GM18867 (cell line): Measurements from ENCODE around the gene ELMO1.
"Not testable (repeated sequence)": the region's sequence is repeated elsewhere in the genome, so short reads cannot be mapped to it uniquely, and the experiment has no call there.

Source experiments
- ATAC-seq: cut with Tn5 transposase; IDR thresholded peaks from one replicate; pipeline ENCODE4 v1.9.1; 2021; ENCODE audit warnings: mild to moderate bottlenecking, moderate library complexity; ENCODE audit not compliant: unreplicated experiment

ELMO1 gene

DNA sequence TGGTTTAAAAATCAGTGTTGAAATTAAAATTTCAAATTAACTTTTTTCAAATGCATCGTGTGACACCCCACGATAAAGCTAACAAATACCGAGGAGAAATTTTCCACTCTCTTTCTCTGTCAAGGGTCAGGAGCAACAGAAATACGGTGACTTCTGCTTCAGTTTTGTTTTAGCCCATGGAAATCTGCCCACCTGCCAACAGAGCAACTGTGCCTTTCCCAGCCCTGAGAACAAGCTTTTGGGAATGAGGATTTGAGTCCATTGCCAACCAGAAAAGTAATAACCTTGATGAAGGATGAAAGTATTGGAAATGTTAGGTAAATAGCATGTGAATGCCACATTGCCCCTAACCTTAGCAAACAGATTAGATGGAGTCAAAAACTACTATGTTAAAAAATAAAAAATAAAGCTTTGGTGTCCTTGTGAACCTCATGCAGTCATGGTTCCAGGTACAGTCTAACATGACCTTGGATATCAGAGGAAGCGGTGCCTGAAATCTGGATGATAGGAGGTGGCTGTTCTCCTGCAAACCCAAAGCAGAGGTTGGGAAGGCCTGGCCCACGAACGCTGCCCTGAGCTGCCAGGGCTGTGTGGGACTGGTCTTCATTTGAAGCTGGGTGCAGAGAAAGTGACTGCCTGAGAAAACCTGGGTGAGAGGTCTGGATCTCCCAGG is 296.8 kb downstream of the ELMO1 start:
- ATAC-seq: no peak

DNA sequence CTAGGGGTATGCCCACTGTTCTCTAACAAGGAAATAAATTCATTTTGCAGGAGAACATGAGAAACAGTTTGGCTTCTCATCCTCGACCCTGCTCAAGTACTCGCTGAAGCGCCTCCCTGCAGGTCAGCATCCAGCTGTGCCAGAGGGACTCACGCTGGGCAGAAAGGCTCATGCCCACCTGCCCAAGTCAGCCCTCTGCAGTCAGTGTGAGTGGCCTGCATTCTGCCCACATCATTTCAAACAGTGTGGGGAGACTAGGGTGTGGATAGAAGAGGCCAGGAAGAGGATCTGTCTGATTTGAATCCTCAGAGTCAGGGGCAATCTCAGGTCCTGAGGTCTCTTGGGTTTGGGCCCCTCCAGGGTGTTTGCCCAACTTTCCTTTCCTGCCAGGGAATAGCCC is 297.8 kb downstream of the ELMO1 start:
- no peak for ATAC-seq

DNA sequence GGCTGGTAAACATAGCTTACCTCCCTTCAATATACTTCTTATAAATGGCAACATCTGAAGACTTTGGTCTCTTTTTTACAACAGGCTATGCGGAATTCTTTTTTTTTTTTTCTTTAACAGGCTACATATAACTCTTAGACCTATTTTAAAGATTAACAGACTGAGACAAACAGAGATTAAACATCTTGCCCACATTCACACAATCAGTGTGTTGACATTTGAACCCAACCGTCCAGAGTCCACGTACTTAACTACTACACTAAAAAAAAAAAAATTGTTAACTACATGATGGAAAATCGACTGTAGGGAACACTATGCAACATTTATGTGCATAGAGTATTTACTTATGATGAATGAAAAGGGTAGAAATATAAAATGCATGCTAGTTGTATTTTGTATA is 298.5 kb downstream of the ELMO1 start:
- no peak for ATAC-seq

DNA sequence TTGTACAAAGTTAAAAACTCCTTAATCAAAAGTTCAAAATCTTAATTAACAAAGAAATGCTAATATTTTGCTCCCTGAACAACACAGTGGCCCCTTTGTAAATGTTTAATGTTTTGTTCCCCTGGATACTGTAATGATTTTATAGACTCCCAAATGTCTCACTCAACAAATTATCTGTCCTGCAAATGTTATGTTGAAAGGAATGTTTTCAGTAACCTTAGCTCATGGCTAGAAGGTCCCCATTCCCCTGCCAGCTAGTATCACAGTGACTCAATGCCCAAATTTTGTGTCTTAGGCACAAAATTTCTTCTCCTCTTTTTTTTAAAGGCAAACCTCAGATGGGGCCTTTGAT is 298.9 kb downstream of the ELMO1 start:
- ATAC-seq: no peak

DNA sequence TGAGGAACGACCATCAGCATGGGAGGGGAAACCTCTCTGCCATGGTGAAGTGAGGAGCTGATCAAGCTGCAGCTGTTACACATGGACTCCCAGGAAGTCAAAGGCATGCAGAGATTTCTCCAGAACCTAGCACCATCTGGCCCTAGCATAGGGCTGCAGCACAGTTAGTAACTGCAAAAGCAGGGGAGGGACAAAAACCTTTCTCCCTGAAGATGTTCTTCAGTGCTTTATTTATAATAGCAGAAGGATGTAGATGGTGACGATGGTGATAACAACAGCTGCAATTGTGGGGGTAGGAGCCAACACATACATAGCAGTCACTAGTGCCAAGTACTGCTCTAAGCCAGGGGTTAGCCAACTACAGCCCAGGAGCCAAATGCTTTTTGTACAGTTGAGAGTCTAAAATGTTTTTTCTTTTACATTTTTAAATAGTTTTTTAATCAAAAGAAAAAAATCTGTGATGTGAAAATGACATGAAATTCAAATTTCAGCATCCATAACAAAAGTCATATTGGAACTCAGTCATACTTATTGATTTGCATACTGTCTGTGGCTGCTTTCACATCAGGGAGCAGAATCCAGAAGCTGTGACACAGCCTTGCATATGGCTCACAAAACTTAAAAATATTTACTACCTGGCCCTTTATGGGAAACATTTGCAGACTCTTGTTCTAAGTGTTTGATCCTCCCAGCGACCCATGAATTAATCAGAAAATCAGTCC is 299.5 kb downstream of the ELMO1 start:
- ATAC-seq: peak; percentile 73

DNA sequence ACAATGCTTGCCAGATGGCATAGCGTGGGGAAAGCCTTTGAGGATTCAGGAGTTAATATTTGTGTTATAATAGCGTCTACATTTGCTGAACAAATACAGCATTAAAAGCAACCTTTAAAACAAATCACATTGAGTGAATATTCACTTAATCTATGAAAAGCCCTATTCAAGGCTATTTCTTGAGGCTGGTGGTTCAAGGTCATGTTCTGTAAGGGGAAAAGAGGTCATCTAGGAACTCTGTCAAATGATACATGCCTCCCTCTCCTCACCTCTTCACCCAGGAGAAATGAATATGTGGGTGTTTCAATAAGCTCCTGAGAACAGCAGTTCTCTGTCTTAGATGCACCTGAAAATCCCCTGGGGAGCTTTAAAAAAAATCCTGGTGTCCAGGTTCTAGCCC is 303.0 kb downstream of the ELMO1 start:
- no peak for ATAC-seq

DNA sequence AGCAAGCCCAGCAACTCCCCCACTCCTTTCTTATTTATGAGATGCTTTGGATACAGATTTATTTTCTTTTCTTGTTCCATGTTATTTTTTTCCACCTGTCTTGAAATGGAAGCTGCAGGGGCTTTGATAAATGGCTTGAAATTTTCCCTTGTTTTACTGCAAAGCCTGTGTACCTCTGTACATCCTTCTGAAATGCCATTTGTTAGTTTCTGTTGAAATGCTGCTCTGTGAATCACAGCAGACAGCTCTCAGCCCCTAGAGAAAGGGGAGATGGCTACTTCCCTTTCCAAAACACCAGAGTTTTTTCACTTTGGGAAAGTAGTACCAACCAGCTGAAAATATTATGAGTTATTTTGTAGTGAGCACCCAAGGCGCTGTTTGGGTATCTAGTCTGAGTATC is 304.2 kb downstream of the ELMO1 start:
- no peak for ATAC-seq

DNA sequence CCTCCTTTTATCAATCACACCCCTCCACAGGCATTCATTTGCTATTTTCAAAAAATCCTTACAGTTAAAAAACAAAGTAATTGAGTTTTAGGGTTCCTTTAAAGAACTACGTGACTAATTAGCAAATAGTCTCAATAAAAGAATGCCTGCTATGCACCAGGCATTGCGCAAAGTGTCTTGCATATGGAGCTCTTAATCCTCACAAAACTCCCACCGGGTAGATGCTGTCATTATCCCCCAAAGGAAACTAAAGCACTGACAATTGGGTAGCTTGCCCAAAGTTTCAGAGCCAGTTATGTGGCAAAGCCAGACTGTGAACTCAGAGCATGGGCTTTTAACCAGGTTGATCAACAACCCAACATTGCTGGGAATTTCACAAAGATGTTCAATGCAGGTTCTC is 305.7 kb downstream of the ELMO1 start:
- ATAC-seq: no peak

DNA sequence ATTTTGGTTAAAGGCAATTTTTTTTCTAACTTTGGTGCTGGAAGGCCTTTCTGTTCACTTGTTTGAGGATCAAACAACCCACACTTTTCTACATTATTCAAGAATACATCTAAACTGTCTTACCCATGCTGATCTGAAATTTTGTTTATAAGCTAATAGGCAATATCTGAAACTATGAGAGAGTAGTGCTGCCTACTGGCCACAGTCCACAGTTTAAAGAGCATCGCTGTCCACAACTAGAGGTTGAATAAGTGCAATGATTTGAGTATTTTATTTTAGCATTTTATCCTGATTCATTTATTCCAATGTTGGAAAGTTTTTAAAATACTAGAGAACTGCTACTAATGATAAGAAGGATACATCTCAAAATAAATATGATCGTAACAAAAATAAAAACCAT is 306.9 kb downstream of the ELMO1 start:
- no peak for ATAC-seq

DNA sequence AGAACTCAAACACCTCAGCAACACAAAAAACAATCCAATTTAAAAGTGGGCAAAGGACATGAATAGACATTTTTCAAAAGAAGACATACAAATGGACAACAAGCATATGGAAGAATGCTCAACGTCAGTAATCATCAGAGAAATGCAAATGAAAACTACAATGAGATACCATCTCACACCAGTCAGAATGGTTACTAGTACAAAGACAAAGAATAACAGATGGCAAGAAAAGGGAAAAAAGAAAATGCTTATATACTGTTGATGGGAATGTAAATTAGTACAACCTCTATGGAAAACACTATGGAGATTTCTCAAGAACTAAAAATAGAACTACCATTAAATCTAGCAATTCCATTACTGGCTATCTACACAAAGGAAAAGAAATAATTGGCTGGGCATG is 314.8 kb downstream of the ELMO1 start:
- not testable (repeated sequence) for ATAC-seq

DNA sequence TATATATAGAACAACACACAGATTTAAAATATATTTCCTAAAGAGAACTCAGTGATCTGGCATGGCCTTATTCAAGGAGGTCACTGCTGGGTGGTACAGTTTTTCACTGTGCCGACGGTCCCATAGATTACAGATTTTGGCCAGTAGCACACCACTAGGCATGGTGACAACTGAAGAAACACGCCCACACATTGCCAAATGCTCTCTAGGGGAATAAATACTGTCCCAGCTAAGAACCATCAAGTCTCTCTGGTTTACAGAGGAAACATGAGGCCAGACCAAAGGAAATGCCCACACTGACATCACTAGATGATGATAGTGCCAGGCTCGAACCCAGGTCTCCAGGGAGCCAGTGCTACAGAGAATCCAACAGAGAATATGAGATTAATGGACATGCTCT is 316.8 kb downstream of the ELMO1 start:
- no peak for ATAC-seq

DNA sequence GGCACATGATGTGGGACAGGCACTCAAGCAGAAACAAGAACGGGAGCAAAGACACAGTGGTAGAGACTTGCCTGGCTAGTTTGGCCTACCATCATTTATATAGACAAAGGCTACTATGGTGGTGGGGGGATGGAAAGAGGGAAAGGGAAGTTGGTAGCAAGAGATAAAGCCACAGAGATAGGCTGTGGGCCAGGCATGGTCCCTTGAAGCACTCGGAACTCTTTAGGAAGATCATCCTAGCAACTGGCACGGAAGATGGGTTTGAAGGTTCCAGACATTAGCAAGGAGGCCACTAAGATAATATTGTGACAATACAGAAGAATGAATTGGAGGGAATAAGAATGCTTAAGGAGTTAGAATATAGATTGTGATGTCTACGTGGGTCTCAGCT is 319.6 kb downstream of the ELMO1 start:
- no peak for ATAC-seq

DNA sequence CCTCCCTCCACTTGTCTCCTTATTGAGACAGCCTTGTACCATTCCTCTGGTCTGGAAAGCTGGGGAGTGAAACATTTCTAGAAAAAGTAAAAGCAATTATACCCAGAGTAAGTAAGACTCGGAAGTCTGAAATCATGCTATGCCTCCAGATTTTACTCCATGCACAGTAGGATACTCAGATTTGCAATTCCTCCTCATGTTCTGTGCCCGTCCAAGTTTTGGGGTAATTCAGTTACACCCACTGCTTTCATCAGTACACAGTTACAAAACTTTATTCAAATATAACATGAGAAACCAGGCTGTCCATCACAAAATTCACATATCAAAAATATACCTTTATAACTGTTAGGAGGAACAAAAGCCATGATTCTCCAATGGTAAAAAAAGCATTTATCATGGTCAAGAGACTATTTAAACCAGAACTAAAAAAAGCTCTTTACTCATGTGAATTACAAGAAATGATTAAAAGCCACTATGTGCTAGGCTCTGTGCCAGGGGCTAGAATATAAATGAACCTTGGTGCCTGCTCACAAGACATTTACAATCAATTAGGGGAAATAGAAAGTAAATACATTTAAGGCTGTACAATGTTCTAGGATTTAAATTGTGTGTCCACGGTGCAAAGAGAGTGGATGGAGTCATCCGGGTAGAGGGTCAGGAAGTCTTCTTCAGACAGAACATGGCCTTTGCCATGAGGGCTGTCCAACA is 320.2 kb downstream of the ELMO1 start:
- no peak for ATAC-seq

DNA sequence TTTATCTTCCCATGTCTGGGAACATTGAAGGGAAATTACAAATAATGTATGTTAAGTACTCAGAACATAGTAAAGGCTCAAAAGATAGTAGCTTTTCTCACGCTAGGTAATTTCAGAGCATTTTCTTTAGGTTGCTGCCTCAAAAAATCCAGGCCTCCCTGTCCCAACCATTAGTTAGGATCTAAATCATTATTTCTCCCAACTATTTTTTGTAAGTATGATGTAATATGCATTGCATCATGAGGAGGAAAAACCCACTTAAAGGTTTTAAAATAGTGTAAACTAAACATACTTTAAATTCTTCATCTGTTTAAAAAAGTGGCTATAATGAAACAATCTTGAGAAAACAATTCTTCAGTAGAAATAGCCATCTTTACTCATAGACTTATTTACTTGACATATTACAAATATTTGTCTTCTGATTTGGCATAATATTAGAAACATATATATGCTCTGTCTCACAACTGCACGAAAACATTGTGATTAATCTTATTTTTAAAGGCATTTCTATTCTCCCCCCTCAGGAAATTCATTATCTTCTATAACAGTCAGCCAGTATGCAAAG is 329.3 kb downstream of the ELMO1 start:
- no peak for ATAC-seq

DNA sequence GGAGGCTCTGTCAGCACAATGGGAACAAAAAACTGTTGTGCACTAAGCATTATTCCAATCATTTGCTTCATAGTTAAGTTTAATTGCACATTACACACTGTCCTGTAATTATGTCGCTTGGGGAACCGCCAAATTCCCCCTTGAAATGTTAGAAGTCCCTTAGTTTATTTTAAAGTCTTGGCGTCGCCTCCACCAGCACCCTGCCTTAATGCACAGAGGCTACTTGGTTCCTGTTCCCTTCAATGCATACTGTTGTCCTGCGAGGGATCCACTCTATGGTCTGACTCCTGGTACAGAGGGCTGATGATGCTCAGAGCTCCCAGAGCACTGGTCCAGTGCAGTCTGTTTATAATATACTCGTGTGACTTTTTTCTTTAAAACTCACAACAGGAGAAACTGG is 330.7 kb downstream of the ELMO1 start:
- ATAC-seq: no peak

DNA sequence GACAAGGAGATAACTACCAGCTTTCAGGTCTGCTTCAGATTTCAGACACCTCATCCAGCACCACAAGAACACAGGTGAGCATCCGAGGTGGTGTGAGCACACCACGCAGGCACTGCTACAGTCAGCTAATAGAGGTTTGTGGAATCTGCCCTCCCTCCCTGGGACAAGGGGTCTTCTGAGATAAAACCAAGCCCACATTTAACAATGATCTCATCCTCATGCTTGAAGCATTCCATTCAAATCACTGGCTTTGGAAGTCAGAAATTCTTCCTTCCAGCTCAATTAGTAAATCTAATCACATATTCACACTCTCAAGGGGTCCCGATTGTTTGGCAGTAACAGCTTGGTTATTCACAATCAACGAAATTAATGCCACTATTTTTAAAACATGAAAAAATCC is 331.4 kb downstream of the ELMO1 start:
- ATAC-seq: no peak

DNA sequence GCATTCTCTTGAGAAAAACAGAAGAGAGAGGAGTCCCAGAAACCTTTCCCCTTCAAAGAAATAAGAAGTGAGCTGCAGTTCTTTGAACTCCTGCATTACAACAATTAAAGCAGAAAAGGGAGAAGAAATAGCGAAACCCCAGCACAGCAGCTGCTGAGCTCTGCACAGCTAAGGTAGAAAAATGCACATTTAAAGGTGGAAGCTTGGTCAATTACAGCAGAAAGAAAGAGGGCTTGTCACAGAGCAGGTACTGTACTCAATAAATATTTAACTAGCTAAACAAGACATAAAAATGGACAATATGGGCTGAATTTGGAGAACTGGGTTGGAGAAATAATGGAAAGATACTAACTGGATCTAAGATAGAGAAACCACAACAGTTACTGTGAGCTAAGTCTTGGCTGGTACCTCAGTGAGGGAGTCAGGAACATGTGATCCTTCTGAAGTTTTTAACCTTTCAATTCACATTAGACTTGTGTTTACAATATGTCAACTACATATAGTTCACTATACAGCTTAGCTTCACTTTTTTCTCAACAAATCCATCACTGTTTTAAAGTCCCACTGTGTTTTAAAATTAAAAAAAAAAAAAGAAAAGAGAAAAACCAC is 332.5 kb downstream of the ELMO1 start:
- no peak for ATAC-seq

DNA sequence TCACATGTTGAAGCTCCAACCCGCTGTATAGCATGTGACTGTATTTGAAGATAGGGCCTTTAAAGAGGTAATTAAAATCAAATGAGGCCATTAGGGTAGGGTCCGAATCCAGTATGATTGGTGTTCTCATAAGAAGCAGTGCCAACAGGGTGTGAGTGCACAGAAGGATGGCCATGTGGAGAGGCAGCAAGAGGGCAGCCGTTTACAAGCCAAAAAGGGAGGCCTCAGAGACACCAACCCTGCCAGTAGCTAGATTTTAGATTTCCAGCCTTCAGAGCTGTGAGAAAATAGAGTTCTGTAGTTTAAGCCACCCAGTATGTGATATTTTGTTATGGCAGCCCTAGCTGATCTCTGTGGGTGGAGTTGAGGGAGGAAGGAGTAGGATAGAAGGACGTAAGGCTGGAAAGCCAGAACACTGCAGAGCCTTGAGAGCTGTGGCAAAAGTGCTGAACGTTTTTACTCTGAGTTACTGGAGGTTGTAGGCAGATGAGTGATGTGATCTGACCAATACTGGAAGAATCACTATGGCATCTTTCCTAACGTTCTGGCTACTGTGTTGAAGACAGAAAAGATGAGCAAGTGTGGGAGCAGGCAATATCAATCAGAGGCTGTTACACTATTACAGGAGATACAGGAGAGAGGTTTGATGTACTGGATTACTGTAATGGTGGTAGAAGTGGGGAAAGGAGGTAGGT is 334.9 kb downstream of the ELMO1 start:
- no peak for ATAC-seq

DNA sequence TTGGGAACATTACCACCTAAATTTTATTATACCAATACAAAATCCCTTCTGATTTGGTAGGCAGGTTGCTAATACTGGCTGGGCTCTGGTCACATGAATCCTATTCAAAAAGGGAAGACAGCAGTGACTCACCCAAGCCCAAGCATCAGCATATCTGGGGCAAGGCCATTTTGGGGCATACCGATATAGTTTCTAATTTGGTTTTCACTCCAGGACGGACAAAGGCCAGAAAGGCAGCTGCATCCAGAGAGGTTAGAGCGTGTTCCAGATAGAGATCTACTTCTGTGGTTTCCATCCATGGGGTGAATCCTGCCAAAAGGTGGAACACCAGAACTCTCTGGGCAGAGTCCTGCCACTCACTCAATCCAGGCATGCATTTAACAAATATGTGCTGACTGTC is 335.8 kb downstream of the ELMO1 start:
- no peak for ATAC-seq

DNA sequence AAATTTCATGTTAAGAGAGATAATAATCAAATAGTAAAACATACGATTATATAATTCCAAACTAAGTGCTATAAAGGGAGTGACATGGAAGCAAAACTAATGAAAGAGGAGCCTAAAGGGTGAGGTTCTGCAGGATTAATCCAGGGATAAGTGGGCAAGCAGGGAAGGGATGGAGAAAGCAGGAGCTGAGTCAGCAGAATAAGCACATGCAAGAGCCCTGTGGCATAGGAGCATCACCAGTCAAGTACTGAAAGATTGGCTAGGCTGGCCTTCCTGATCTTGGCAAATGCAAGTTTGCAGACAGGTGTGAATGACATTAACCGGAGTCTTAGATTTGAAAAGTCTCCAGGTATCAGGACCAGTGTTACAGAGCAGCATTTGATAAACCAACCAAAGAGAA is 336.4 kb downstream of the ELMO1 start:
- ATAC-seq: no peak

DNA sequence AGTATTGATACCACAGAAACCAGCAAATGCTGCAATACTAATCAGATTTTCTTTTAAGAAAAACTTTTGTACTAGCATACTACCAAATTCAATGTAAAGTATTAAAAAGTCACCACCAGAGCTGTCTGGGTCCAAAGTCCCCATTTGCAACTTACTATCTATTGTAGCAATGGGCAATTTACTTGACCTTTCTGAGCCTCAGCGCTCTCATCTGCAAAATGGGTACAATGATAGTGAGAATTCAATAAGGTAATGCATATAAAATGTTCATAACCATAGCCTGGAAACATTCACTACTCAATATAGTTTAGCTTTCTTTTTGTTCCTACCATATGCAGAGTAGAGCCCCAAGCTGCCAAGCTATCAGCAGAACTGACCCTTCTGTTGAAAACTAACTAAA is 337.2 kb downstream of the ELMO1 start:
- no peak for ATAC-seq
